HS-5 (cell line): ENCODE measurements around the gene SIGLEC10.
A peak's percentile ranks its signal among the peaks of the same experiment; 100 is the strongest.

Experiments used
- DNase-seq: peaks from one replicate; pipeline ENCODE4 v3.0.0-alpha.2; 2012; ENCODE audit warnings: low read depth

The SIGLEC10 gene

DNA sequence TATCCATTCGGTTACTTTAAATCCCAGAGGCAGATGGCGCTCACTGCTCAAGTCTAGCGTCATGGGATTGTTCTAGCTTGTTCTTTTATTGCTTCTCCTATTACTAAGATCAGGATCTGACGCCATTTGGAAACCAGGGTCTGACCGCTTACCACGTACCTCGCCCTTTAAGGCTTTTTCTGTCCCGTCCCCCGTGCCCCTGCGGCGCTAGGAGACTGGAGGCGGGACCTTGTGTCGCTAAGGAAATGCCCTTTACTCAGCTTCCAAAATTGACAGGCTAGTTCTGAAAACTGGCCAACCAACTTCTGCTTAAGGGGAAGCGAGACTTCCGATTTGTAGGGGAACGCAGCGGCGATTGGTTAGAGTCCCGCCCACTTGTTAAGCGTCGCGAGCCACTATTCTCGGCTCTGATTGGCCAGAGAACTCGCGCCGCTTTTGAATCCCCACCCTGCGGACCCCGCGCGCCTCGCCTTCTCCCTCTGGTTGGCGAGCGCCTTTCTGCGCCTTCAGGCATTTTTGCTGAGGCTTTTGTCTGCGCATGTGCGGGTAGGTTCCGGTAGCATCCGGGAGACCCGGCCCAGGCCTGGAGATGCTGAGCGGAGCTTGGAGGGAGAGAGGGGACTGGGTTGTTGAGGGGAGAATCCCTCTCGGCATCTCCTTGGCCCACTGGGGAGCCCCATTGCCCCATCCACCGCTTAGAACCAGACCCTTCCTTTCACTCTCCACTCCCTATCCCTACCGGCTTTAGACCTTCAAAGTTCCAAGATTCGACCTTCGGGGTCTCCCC, 23.2 kb downstream of the SIGLEC10 start:
- peak; percentile 99 for DNase-seq

DNA sequence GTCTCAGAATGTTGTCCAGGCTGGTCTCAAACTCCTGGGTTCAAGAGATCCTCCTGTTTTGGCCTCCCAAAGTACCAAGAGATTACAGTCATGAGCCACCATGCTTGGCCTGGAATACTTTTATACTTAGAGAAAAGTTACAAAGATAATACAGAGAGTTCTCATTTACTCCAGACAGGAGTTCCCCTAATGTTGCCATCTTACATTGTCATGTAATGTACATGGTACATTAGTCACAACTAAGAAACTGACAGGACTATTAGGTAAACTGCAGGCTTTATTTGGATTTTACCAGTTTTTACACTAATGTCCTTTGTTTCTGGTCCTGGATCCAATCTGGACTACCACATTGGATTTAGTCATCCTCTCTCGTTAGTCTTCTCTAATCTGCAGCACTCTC, 24.7 kb downstream of the SIGLEC10 start:
- no peak for DNase-seq

DNA sequence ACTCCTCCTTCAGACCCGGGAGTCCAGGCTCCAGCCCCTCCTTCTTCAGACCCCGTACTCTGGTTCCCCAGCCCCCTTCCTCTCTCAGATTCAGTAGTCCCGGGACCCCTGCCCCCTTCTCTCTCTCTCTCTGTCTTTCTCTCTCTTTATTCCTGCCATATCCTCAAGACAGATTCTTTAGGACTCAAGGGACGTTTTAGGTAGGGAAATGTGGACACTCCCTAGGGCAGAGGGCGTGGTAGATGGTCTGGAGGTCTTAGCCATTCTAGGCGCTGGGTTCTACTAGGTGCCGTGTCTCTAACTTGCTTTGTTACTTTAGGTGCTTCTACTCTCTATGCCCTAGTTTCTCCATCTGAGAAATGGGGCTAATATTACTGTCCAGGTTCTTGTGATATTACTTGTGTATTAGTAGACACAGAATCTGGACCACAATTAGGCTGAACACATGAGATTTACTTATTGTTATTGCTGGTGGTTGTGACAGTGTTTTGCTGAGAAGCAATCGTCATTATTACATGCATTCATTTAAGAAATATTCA, 26.3 kb downstream of the SIGLEC10 start:
- DNase-seq = no peak

DNA sequence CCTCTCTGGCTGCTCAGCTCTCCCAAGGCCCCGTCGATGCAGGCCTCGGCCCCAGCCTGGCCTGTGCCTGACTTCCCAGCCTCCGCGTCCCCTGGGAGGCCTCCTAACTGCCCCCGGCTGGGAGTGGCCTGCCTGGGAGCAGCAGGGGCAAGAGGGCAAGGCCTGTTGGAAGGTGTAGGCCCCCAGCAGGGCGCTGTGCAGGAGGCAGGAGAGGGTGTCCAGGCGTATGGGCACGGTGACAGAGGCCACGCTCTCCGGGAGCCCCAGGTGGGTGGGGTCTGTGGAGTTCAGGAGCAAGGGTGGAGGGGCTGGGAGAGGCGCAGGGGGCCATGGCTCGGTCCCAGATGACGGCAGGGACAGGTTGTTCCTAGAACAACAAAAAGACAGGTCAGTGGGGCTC, 28.3 kb downstream of the SIGLEC10 start:
- no peak for DNase-seq

- DNase-seq = no peak
Observed at GRCh38 chr19:51387924-51388389, 29.5 kb downstream of the SIGLEC10 start, which contains the start of gene LIM2. Gene LIM2 (minus strand): TSS chr19:51387974. CDS start chr19:51387443, 531 bp downstream.

- DNase-seq = no peak
Observed at GRCh38 chr19:51386882-51387520, 30.4 kb downstream of the SIGLEC10 start.

- DNase-seq = no peak
Observed at GRCh38 chr19:51382004-51382403, 35.4 kb downstream of the SIGLEC10 start.

DNA sequence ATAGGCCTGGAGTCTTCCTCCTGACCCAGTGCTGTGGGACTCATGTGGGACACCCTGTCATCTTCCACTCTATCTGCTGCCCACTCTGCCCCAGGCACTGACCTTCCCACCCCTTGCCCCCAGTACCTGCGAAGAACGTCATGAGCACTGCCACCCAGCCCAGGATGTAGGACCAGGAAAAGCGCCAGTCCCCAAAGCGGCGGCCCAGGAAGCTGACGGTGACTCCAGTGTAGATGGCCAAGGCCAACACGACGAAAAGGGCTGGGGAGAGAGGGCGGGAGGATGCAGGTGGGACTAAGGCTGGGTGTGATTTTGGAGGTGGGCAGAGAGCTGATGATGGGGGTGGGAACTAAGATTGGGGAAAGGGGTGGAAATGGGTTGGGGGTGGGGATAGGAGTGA, 37.1 kb downstream of the SIGLEC10 start:
- no peak for DNase-seq

DNA sequence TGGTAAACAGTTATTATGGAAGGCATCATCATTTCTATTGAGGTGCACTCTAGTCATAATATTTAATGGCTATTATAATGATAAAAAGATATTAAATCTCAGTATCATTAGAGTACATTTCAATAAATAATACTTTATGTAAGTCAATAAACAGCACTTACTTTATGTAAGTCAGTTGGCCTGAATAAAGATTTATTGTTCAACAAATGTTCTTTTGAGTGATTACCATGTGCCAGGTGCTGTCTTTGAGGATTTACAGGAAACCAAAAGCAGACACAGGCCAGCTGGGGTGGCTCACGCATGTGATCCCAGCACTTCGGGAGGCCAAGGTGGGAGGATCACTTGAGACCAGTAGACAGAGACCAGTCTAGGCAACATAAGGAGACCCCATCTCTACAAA, 40.0 kb downstream of the SIGLEC10 start:
- no peak for DNase-seq

DNA sequence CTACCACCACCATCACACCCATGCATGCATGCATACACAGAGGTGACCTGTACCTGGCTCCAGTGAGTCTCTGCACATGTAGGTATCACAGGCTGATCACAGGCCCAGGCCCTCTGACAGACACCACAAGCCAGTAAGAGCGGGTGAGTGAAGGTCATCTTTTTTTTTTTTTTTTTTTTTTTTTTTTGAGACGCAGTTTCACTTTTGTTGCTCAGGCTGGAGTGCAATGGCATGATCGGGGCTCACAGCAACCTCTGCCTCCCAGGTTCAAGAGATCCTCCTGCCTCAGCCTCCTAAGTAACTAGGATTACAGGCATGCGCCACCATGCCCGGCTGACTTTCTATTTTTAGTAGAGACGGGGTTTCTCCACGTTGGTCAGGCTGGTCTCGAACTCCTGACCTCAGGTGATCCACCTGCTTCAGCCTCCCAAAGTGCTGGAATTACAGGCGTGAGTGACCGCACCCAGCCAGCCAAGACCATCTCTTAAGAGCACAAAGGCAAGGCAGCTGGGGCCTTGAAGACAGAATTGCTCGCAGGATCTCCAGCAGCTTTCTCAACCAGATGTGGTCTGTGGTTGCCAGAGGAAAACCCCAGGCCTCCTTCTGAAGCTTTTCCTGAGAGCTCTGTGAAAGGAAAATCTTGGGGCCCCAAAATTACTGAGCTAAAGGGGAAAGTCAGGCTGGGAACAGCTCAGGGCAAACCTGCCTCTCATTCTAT, 41.8 kb downstream of the SIGLEC10 start:
- DNase-seq = no peak

- no peak for DNase-seq
Observed at GRCh38 chr19:51372649-51373504, 44.6 kb downstream of the SIGLEC10 start, which contains the start of gene NKG7. Gene NKG7 (minus strand): TSS chr19:51372654. CDS start chr19:51372535, 119 bp downstream.

DNA sequence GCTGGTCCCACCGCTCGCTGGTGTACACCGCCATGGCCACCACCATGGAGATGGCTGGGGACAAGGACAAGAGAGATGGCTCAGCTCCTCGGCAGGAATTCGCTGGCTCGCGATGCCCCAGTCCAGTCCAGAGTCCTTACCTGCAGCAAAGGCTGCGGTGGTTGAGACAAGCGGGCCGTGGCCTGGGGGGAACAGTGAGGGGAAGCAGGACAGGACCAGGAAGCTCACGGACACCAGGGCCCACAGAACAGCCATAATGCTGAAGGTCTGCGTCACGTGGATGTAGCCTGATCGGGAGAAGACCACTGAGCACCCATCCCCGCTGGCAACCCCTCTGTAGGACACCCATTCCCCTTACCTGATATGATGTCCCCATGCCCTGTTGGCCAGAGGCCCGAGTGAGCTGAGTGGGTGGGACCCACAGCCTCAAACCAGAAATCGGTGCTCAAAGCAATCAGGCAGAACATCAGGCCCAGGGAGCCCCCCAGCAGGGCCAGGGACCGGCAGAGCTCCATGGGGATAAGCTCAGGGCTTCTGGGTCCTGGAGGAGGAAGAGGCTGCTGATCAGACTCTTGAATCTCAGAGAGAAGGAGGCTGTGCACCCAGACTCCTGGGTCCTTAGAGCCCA, 45.3 kb downstream of the SIGLEC10 start:
- no peak for DNase-seq

- DNase-seq = no peak
Observed at GRCh38 chr19:51371186-51371690, 46.2 kb downstream of the SIGLEC10 start.

GRCh38 chr19:51370230-51370629, 47.2 kb downstream of the SIGLEC10 start:
- no peak for DNase-seq

- DNase-seq = no peak
Observed at GRCh38 chr19:51368366-51369282, 48.8 kb downstream of the SIGLEC10 start, which contains the start of gene CLDND2. Gene CLDND2 (minus strand): TSS chr19:51369003. CDS start chr19:51368577, 426 bp downstream.

GRCh38 chr19:51367565-51368365, 49.7 kb downstream of the SIGLEC10 start:
- peak; percentile 93 for DNase-seq

DNA sequence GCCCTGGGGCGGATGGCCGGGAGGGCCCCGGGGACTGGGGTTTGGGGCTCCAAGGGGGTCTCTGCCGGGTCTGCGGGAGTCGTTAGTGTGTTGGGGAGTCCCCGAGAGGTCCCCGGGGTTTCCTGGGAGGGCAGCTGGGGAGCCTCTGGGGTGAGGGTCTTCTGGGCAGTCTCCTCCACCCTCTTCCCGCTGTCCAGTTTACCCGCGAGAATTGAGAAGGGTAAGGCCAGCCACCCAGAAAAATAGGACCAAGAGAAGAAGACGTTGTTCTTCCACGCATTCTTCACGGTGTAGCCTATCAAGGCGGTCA, 50.2 kb downstream of the SIGLEC10 start:
- DNase-seq = no peak

GRCh38 chr19:51366389-51367254, 50.8 kb downstream of the SIGLEC10 start:
- DNase-seq = peak; percentile 89
